OCI-LY3 (cell line): ENCODE results near the gene FADS1.

Source experiments
- H2AFZ ChIP-seq: fragments of 200-600, 300-600 bp; shearing (Covaris generic); 2 replicates; pipeline ENCODE4 v1.6.0; 2014; ENCODE audit warnings: antibody characterized with exemption, low read depth, low read length
- H3K27ac ChIP-seq: fragments of 200-600, 300-600 bp; sonication (generic); 2 replicates; pipeline ENCODE4 v1.5.1; 2014; ENCODE audit warnings: mild to moderate bottlenecking, low read length, moderate library complexity, mixed read lengths
- H3K27me3 ChIP-seq: fragments of 200-600, 300-600 bp; sonication (generic); 2 replicates; pipeline ENCODE4 v1.6.1; 2014; ENCODE audit warnings: low read depth, low read length, mixed read lengths
- H3K36me3 ChIP-seq: fragments of 200-600, 300-600 bp; sonication (generic); replicated peaks from 2 replicates; pipeline ENCODE3; 2014; ENCODE audit warnings: low read depth, low read length, mixed read lengths
- H3K4me1 ChIP-seq: fragments of 300-600, 200-600 bp; sonication (generic); 2 replicates; pipeline ENCODE4 v1.6.1; 2014; ENCODE audit warnings: low read length, mixed read lengths
- H3K4me2 ChIP-seq: fragments of 200-600, 300-600 bp; sonication (generic); 2 replicates; pipeline ENCODE4 v1.6.1; 2014; ENCODE audit warnings: low read length, mixed read lengths
- H3K4me3 ChIP-seq: fragments of 300-600, 200-600 bp; sonication (generic); 2 replicates; pipeline ENCODE4 v1.5.1; 2014; ENCODE audit warnings: antibody characterized with exemption, mild to moderate bottlenecking, low read length, moderate library complexity
- H3K79me2 ChIP-seq: fragments of 300-600, 200-600 bp; shearing (Covaris generic); 2 replicates; pipeline ENCODE4 v1.6.1; 2014; ENCODE audit warnings: mild to moderate bottlenecking, low read length, mixed read lengths
- H3K9ac ChIP-seq: fragments of 300-600, 200-600 bp; shearing (Covaris generic); 2 replicates; pipeline ENCODE4 v1.6.0; 2014; ENCODE audit warnings: mild to moderate bottlenecking, low read length, moderate library complexity
- H3K9me3 ChIP-seq: fragments of 200-600, 300-600 bp; shearing (Covaris generic); 2 replicates; pipeline ENCODE4 v1.6.1; 2014; ENCODE audit warnings: low read length, mixed read lengths; ENCODE audit not compliant: insufficient read depth
- H4K20me1 ChIP-seq: fragments of 200-600, 300-600 bp; sonication (generic); 2 replicates; pipeline ENCODE4 v1.6.1; 2016; ENCODE audit warnings: low read length, mixed read lengths; ENCODE audit not compliant: insufficient read depth
- EZH2phosphoT487 ChIP-seq: fragments of 200-600 bp; shearing (Covaris generic); IDR thresholded peaks from 2 replicates; pipeline ENCODE4 v1.6.1; 2018; ENCODE audit warnings: antibody characterized with exemption, mixed run types, low read depth
- TF ChIP-seq, protein P1 (sequence below): fragments of 200-600, 300-600 bp; sonication (generic); IDR thresholded peaks from 2 replicates; pipeline ENCODE4 v1.5.1; 2014; ENCODE audit warnings: antibody characterized with exemption, low read length, low read depth

The FADS1 gene

DNA sequence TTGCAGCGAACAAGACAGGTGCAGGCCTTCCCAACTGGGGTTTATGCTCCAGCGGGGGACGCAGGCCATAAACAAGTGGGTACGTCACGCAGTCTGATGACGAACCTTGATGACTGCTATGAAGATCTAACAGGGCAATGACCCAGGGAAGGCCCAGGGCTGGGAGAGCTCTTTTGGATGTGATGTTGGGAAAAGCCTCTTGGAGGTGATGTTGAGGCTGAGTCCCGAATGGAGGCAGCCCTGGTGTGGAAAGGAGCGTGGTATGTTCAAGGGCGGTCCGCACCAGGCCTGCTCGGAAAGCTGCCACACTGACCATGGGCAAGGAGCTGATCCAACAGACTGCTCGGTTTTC lies 17.1 kb upstream of the FADS1 start:
- H4K20me1 ChIP-seq = peaks cover 30% of the 10 kb centered on the region
- H2AFZ ChIP-seq = no peak overlapping the region
- peaks cover 67% of the 10 kb centered on the region for H3K4me1 ChIP-seq

DNA sequence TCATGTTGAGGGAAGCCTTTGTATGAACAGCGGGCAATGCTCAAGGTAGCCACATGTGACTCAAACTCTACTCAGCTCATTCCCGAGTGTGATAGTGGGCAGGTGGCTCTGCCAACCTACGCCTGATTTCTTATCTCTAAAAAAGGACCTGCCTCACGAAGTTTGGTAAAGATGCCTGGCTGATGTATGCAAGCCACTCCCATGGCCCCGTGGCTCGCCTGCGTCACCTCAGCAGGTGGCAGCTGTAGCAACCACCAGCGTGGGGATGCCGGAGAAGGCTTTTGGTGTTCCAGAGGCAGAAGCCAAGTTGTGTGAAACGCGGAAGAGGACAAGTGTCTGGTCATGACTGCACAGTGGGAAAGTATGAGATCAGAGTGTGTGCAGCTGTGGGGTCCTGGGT lies 16.7 kb upstream of the FADS1 start:
- Histone ChIP-seq H3K9me3 (no peaks in the 10 kb centered on the region), H2AFZ (no peak overlapping the region), H3K79me2 (peaks cover 89% of the 10 kb centered on the region), H3K4me1 (peaks cover 67% of the 10 kb centered on the region), H3K9ac (peak overlapping the region; percentile 71), H3K4me2 (peak overlapping the region; percentile 98), H4K20me1 (peaks cover 30% of the 10 kb centered on the region), H3K4me3 (peak overlapping the region; percentile 40), H3K27me3 (no peaks in the 10 kb centered on the region), H3K36me3 (peaks cover 70% of the 10 kb centered on the region), H3K27ac (peak overlapping the region; percentile 96)
- TF ChIP-seq EZH2phosphoT487 = no peak
- TF ChIP-seq, protein P1, sequence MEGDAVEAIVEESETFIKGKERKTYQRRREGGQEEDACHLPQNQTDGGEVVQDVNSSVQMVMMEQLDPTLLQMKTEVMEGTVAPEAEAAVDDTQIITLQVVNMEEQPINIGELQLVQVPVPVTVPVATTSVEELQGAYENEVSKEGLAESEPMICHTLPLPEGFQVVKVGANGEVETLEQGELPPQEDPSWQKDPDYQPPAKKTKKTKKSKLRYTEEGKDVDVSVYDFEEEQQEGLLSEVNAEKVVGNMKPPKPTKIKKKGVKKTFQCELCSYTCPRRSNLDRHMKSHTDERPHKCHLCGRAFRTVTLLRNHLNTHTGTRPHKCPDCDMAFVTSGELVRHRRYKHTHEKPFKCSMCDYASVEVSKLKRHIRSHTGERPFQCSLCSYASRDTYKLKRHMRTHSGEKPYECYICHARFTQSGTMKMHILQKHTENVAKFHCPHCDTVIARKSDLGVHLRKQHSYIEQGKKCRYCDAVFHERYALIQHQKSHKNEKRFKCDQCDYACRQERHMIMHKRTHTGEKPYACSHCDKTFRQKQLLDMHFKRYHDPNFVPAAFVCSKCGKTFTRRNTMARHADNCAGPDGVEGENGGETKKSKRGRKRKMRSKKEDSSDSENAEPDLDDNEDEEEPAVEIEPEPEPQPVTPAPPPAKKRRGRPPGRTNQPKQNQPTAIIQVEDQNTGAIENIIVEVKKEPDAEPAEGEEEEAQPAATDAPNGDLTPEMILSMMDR = no peak

More for the DNA sequence above, 17.1 kb upstream of the FADS1 start:
- TF ChIP-seq, protein P1 = no peak
- no peak for TF ChIP-seq EZH2phosphoT487
- H3K9me3 ChIP-seq = no peaks in the 10 kb centered on the region
- H3K9ac ChIP-seq = peak overlapping the region; percentile 71
- H3K36me3 ChIP-seq = peaks cover 74% of the 10 kb centered on the region
- no peaks in the 10 kb centered on the region for H3K27me3 ChIP-seq
- H3K4me2 ChIP-seq = peak overlapping the region; percentile 98
- H3K79me2 ChIP-seq = peaks cover 85% of the 10 kb centered on the region
- H3K4me3 ChIP-seq = peak overlapping the region; percentile 40
- peak overlapping the region; percentile 96 for H3K27ac ChIP-seq

DNA sequence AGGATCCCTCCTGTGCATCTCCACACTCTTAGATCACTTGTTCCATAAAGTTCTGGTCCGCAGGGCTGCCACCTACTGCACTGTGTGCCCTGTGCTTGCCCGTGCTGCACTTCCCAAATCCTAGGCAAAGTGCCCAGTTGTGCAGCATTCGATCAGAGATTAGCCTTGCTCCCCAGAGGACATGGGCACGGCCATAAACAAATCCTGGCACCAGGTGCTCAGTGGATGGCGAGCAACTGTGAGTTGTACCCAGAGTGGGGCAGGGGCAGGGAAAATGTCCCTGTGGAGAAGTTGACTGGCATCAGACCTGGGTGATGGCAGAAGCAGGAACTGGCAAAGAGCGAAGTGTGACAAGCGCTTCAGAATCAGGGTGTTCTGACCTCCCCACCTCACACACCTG lies 16.0 kb upstream of the FADS1 start:
- no peaks in the 10 kb centered on the region for H3K9me3 ChIP-seq
- peaks cover 63% of the 10 kb centered on the region for H3K36me3 ChIP-seq
- peak overlapping the region; percentile 98 for H3K4me2 ChIP-seq
- H3K27ac ChIP-seq = peak overlapping the region; percentile 96
- H3K4me1 ChIP-seq = peaks cover 67% of the 10 kb centered on the region
- H2AFZ ChIP-seq = no peak overlapping the region
- H4K20me1 ChIP-seq = peaks cover 30% of the 10 kb centered on the region
- TF ChIP-seq, protein P1 = no peak
- TF ChIP-seq EZH2phosphoT487 = no peak
- H3K27me3 ChIP-seq = no peaks in the 10 kb centered on the region
- H3K4me3 ChIP-seq = 0 out of 2 replicates have a peak overlapping the region, but pooled peaks have one; percentile 40
- peak overlapping the region; percentile 71; the same call in 1 of the 2 replicates for H3K9ac ChIP-seq
- peaks cover 96% of the 10 kb centered on the region for H3K79me2 ChIP-seq

DNA sequence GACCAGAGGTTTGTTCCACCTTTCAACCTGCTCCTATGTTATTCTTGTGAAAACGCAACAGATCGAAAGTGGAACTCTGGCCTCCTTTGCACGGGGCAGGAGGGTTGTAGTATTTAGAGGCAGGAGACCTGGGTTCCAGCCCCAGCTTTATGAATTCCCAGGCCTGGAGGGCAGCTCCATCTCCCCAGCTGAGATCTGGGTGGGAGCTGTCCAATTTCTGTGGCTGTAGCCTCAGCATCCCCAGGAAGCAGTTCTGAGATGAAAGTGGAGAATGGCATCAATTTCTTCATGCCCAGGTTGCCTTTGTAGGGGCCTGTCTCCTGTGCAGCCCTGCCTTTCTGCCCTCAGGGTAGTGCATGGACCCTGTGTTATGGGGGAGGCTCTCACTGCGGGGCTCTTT lies 15.4 kb upstream of the FADS1 start:
- H4K20me1 ChIP-seq = peaks cover 30% of the 10 kb centered on the region
- no peak overlapping the region for H2AFZ ChIP-seq
- no peak overlapping the region for H3K9ac ChIP-seq
- H3K4me2 ChIP-seq = peak overlapping the region; percentile 98
- peaks cover 95% of the 10 kb centered on the region for H3K79me2 ChIP-seq
- no peaks in the 10 kb centered on the region for H3K27me3 ChIP-seq
- H3K4me1 ChIP-seq = peaks cover 67% of the 10 kb centered on the region
- peak overlapping the region; percentile 96 for H3K27ac ChIP-seq
- TF ChIP-seq, protein P1 = no peak
- TF ChIP-seq EZH2phosphoT487 = no peak
- H3K9me3 ChIP-seq = no peaks in the 10 kb centered on the region
- H3K4me3 ChIP-seq = no peak overlapping the region; the same call in 1 of the 2 replicates
- H3K36me3 ChIP-seq = peaks cover 58% of the 10 kb centered on the region
